Measurements from ENCODE around the gene DNAAF1.

The DNAAF1 gene

DNA sequence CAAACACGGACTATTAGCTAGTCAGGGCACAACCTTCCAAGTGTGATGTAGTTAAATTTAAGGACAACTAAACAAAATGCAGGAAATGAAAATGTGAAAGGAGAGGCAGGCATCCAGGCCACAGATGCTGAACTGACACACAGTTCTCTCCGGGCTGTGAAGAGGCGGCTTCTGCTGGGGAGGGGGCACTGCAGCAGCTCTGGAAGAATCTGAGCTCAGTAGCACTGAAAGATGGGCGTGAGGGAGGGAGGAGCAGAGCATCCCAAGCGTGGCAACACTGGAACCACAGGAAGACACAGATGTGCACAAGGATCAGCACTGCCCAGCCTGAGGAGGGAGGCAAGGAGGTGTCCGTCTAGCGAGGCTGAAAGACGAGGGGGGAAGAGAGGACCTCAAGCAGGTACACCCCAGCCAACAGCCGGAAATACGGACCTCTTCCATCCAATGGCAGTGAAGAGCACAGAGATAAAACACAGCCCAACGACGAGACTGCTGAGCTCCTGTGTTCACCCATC lies 39.8 kb upstream of the DNAAF1 start:
- DNase-seq (ENCODE audit: extremely low spot score) = no peak
- TF ChIP-seq, protein P1, sequence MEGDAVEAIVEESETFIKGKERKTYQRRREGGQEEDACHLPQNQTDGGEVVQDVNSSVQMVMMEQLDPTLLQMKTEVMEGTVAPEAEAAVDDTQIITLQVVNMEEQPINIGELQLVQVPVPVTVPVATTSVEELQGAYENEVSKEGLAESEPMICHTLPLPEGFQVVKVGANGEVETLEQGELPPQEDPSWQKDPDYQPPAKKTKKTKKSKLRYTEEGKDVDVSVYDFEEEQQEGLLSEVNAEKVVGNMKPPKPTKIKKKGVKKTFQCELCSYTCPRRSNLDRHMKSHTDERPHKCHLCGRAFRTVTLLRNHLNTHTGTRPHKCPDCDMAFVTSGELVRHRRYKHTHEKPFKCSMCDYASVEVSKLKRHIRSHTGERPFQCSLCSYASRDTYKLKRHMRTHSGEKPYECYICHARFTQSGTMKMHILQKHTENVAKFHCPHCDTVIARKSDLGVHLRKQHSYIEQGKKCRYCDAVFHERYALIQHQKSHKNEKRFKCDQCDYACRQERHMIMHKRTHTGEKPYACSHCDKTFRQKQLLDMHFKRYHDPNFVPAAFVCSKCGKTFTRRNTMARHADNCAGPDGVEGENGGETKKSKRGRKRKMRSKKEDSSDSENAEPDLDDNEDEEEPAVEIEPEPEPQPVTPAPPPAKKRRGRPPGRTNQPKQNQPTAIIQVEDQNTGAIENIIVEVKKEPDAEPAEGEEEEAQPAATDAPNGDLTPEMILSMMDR (IDR thresholded peaks at IDR 0.05; ENCODE audit: control extremely low read depth, extremely low read depth, low read depth, missing control alignments) = no peak
- POLR2A ChIA-PET = no interaction called here
- CTCF ChIA-PET = interaction anchor here (0.7 to 6.4 kb wide), 4 partner anchors 11 to 81 kb away, joined by 4 to 35 read pairs (median 6); partner anchors contain the start of genes MBTPS1 and TAF1C

- CTCF ChIA-PET = interaction anchor here (0.7 to 6.4 kb wide), 6 partner anchors 10 to 81 kb away, joined by 3 to 35 read pairs (median 5); partner anchors contain the start of genes MBTPS1 and TAF1C
- TF ChIP-seq, protein P1 (IDR thresholded peaks at IDR 0.05; ENCODE audit: control extremely low read depth, extremely low read depth, low read depth, missing control alignments) = no peak
- POLR2A ChIA-PET = no interaction called here
- DNase-seq (ENCODE audit: extremely low spot score) = no peak
These were observed 39.0 kb upstream of the DNAAF1 start for GRCh38 chr16:84105948-84106740.

DNA sequence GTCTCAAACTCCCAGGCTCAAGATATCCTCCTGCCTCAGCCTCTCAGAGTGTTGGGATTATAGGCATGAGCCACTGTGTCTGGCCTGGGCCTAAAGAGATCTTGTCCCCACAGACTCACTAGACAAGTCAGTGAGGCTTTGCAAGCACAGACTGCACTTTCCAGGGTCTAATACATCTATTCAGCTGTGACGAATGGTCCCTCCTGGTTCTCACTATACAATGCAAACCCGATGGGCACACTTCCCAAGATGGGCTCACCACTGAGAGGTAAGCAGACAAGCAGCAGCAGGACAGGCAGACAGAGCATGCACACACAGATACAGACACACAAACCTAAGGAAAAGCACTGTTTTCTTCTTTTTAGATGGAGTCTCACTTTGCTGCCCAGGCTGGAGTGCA lies 37.2 kb upstream of the DNAAF1 start:
- TF ChIP-seq, protein P1 (IDR thresholded peaks at IDR 0.05; ENCODE audit: control extremely low read depth, extremely low read depth, low read depth, missing control alignments) = no peak
- no peak for DNase-seq (ENCODE audit: extremely low spot score)
- ChIA-PET CTCF (interaction anchor here (2.1 to 6.4 kb wide), 2 partner anchors 8 to 23 kb away, joined by 5 to 35 read pairs; partner anchors contain the start of gene MBTPS1), POLR2A (no interaction called here)

DNA sequence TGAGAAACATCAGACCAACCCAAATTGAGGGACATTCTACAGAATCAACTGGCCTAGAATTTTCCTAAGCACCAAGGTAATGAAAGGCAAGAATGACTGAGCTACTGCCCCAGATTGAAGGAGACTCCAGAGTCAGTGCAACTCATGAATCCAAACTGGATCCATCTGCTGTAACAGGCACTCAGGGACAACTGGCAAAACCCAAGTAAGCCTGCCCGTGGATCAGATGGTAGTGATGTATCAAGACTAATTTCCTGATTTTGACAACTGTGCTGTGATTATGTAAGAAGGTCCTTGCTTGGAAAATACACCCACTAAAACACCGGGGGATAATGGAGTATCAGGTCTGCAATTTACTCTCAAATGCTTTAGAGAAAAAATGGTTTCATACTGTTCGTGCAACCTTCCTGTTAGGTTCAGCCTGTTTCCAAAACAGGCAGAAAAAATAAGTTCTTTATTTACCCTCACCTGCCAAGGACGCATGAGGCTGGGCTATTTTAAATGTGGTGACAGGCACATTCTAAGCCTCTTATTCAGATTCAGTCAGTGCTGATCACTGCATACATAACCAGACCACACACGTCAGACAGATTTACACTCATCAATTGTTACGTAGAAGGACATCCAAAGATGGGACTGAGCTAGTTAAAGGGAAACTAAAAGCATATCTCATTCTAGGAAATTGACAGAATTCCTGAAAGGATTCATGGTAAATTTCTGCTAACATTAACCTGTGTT lies 35.3 kb upstream of the DNAAF1 start:
- TF ChIP-seq, protein P1 (IDR thresholded peaks at IDR 0.05; ENCODE audit: control extremely low read depth, extremely low read depth, low read depth, missing control alignments) = no peak
- ChIA-PET POLR2A (no interaction called here), CTCF (interaction anchor here (1.0 to 3.2 kb wide), 3 partner anchors 8 to 77 kb away, joined by 3 to 13 read pairs (median 4); partner anchors contain the start of gene TAF1C)

GRCh38 chr16:84110527-84110926 lies 34.6 kb upstream of the DNAAF1 start:
- POLR2A ChIA-PET = interaction anchor here (0.6 kb wide), 1 partner anchor 879 kb away, joined by 4 read pairs; no protein-coding TSS in a partner anchor

More for the DNA sequence above, 35.3 kb upstream of the DNAAF1 start:
- no peak for DNase-seq (ENCODE audit: extremely low spot score)

More at GRCh38 chr16:84110527-84110926, 34.6 kb upstream of the DNAAF1 start:
- CTCF ChIA-PET = interaction anchor here (1.0 to 3.2 kb wide), 4 partner anchors 9 to 76 kb away, joined by 3 to 13 read pairs (median 4); partner anchors contain the start of gene TAF1C
- TF ChIP-seq, protein P1 (IDR thresholded peaks at IDR 0.05; ENCODE audit: control extremely low read depth, extremely low read depth, low read depth, missing control alignments) = no peak
- no peak for DNase-seq (ENCODE audit: extremely low spot score)
